PC-9 (cell line): ENCODE results near the gene PDCD6IP.

Source experiments
- EZH2 ChIP-seq: fragments of 200-600 bp; sonication (generic); IDR thresholded peaks from 2 replicates; pipeline ENCODE4 v1.8.0; 2017; ENCODE audit warnings: antibody characterized with exemption, low read depth
- TF ChIP-seq, protein P1 (sequence below): fragments of 200-600 bp; sonication (generic); conservative IDR thresholded peaks from 2 replicates; pipeline ENCODE4 v1.6.1; 2017; ENCODE audit warnings: mixed run types, antibody characterized with exemption, mild to moderate bottlenecking, moderate library complexity

DNA sequence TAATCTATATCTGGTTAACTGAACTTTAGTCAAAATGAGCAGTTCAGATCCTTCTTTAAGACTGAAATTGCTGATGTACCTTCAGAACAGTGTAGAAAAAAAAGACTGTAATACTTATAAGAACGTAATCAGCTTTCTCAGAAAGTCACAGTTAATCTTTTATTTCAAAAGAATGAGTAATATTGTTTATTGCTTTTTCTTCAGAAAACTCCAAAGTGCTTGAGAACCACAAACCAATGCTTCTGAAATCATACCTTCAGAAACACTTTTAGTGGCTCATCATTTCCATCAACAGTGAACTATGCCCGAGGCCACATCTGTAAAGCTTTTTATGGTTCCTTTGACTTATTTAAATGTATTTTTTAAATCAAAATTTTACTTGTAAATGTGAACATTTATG is 47.1 kb upstream of the PDCD6IP start:
- TF ChIP-seq, protein P1, sequence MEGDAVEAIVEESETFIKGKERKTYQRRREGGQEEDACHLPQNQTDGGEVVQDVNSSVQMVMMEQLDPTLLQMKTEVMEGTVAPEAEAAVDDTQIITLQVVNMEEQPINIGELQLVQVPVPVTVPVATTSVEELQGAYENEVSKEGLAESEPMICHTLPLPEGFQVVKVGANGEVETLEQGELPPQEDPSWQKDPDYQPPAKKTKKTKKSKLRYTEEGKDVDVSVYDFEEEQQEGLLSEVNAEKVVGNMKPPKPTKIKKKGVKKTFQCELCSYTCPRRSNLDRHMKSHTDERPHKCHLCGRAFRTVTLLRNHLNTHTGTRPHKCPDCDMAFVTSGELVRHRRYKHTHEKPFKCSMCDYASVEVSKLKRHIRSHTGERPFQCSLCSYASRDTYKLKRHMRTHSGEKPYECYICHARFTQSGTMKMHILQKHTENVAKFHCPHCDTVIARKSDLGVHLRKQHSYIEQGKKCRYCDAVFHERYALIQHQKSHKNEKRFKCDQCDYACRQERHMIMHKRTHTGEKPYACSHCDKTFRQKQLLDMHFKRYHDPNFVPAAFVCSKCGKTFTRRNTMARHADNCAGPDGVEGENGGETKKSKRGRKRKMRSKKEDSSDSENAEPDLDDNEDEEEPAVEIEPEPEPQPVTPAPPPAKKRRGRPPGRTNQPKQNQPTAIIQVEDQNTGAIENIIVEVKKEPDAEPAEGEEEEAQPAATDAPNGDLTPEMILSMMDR: no peak
- no peak for TF ChIP-seq EZH2
